Small intestine (tissue), 7 donors: ENCODE data around the gene QSOX1. TPM values are rescaled to one million over a fixed set of nuclear protein-coding genes. Genes with fewer than 3 reads are reported as not detected.

Source experiments
- DNase-seq, 2 donors: peaks; one replicate each; pipeline versions ENCODE4 v3.0.0 to v3.0.0-alpha.2; 2013
- FAIRE-seq: peaks from 2 replicates; lab custom pipeline; 2012; peaks lifted over from hg19 to GRCh38; lab: Jason Lieb, UNC
- H3K27ac ChIP-seq, 3 donors: one replicate each; pipeline ENCODE4 v1.5.1; 2013; ENCODE audit warnings: low read length in 2 of 3, mild to moderate bottlenecking in 2 of 3, control low read depth in 1 of 3, inconsistent platforms in 1 of 3, low read depth in 1 of 3, moderate library complexity in 1 of 3
- H3K27me3 ChIP-seq, 3 donors: one replicate each; pipeline ENCODE4 v1.6.1; 2013; ENCODE audit warnings: low read length in 3 of 3, inconsistent platforms in 1 of 3; ENCODE audit not compliant: control insufficient read depth in 3 of 3, insufficient read depth in 3 of 3
- H3K36me3 ChIP-seq, 3 donors: one replicate each; pipeline ENCODE4 v1.6.1; 2013; ENCODE audit warnings: low read length in 3 of 3, inconsistent platforms in 1 of 3, low read depth in 1 of 3, mild to moderate bottlenecking in 1 of 3, moderate library complexity in 1 of 3; ENCODE audit not compliant: control insufficient read depth in 3 of 3, insufficient read depth in 2 of 3
- H3K4me1 ChIP-seq, 3 donors: one replicate each; pipeline ENCODE4 v1.6.1; 2013; ENCODE audit warnings: low read length in 2 of 3, inconsistent platforms in 1 of 3, low read depth in 1 of 3, mild to moderate bottlenecking in 1 of 3, moderate library complexity in 1 of 3; ENCODE audit not compliant: control insufficient read depth in 3 of 3, insufficient read depth in 2 of 3
- H3K4me3 ChIP-seq, 3 donors: one replicate each; pipeline ENCODE4 v1.5.1; 2013; ENCODE audit warnings: low read length in 3 of 3, control low read depth in 1 of 3, inconsistent platforms in 1 of 3, low read depth in 1 of 3, mild to moderate bottlenecking in 1 of 3, moderate library complexity in 1 of 3
- H3K9me3 ChIP-seq, 2 donors: one replicate each; pipeline ENCODE4 v1.6.1; 2013; ENCODE audit warnings: low read depth in 1 of 2, low read length in 1 of 2; ENCODE audit not compliant: control insufficient read depth in 2 of 2, insufficient read depth in 1 of 2
- WGBS, 3 donors: extraction: QIAGEN DNeasy Blood & Tissue Kit; methylation state at CpG; one replicate each; pipeline ENCODE4 v1.1.7; 2013; 5-methylcytosine and 5-hydroxymethylcytosine counted together
- polyA plus RNA-seq, 4 donors: library from polyadenylated mRNA; stranded (reverse) in 3 of 4; unstranded in 1 of 4; fragments of 200-250 nt in 3 of 4; fragments of 120-200 nt in 1 of 4; gene quantifications; one replicate each; pipeline versions ENCODE4 v1.2.1 to v1.2.3, GENCODE V29; 2013
- donor health status: healthy with polysubstance abuse.
- donor health status: control.
- donor health status: control.
- donor health status: Bipolar disorder and iron deficiency.
- donor health status: healthy.

QSOX1 gene
- polyA plus RNA-seq, 4 donors, result 18.1 to 115 (median 42.9) TPM

DNA sequence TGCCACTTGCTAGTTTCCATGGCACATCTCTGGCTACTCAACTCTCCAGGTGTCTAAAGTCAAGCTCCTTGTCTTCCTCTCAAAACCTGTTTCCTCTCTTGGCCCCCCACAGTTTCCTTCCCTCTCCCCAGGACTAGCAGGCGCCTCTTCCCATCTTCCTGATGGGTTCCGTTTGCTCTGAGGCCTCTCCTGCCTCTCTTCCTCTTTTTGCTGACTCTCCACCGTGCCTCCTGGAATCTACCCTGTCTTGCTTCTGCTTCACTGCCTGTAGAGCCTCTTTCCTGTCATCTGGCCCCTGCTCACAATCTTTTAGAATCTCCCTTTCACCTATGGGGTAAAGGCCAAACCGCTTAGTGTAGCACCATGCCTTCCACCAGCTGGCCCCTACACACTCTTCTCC, 53.6 kb downstream of the QSOX1 start:
- 60 to 68% (median 63%) methylated on average over 4 of the region's 4 CpGs for WGBS, 3 donors
- FAIRE-seq, result no peak

DNA sequence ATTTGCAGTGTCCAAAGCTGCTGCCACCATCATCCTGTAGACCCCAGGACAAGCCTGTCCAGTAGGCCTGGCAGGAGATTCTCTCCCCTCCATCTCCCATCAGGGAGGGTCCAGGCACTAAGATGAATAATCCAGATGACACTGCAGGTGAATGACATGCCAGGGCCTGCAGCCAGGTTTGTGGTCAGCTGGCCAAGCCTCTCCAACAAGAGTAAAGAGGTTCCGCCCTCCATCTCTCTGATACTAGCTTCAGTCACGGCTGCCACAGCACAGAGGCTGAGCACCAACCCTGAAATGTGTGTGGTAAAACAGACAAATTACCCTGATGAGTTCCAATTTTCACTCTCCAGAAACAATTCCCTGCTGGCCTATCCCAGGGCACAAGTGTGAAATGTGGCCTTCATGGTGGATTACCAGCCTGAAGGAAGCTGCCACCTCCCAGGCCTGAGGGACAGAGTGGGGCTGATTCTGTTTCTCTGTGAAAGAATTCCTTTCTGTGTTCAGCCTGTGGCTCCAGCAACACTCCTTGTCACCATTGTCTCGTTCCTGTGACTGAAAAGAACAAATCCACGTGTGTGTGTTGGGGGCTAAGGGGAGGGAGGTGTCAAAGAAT, 55.4 kb downstream of the QSOX1 start:
- FAIRE-seq (no peak), DNase-seq (no peak)
- H3K36me3 ChIP-seq, result no peaks in the 10 kb centered on the region
- no peak overlapping the region for H3K4me3 ChIP-seq
- peaks cover 0 to 2% (median 0%) of the 10 kb centered on the region in 3 donors for H3K27me3 ChIP-seq
- H3K4me1 ChIP-seq, result no peaks in the 10 kb centered on the region
- 69 to 83% (median 78%) methylated on average over 4 of the region's 4 CpGs for WGBS, 3 donors
- no peaks in the 10 kb centered on the region for H3K9me3 ChIP-seq
- H3K27ac ChIP-seq, result no peak overlapping the region

More for the DNA sequence above, 53.6 kb downstream of the QSOX1 start:
- Histone ChIP-seq H3K27ac (no peak overlapping the region), H3K9me3 (no peaks in the 10 kb centered on the region), H3K36me3 (no peaks in the 10 kb centered on the region), H3K4me1 (no peaks in the 10 kb centered on the region), H3K27me3 (peaks cover 0 to 2% (median 0%) of the 10 kb centered on the region in 3 donors), H3K4me3 (no peak overlapping the region)
- DNase-seq, result no peak

GRCh38 chr1:180211156-180211859, 56.6 kb downstream of the QSOX1 start:
- DNase-seq, result no peak
- Histone ChIP-seq H3K27me3 (peaks cover 0 to 2% (median 0%) of the 10 kb centered on the region in 3 donors), H3K36me3 (no peaks in the 10 kb centered on the region), H3K27ac (no peak overlapping the region), H3K9me3 (no peaks in the 10 kb centered on the region), H3K4me1 (no peaks in the 10 kb centered on the region), H3K4me3 (no peak overlapping the region)
- 80 to 85% (median 82%) methylated on average over 11 to 12 of the region's 12 CpGs for WGBS, 3 donors
- no peak for FAIRE-seq

DNA sequence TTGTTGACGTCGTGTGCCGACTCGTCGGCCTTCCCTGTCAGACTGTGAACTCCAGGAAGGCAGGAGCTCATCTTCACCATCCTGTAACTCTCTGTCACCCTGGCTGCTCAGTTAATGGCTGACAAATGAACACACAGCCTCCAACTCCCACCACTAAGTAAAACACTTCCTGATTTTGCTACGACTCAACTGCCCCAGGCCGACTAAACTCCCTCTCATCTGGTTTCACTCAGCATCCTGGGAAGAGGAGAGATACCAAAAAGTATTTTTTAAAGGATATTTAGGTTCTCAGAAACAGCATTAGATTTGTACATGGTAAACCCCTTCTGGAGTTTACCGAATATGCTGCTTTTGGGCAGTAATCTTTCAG, 57.2 kb downstream of the QSOX1 start:
- Histone ChIP-seq H3K9me3 (no peaks in the 10 kb centered on the region), H3K4me3 (no peak overlapping the region), H3K4me1 (no peaks in the 10 kb centered on the region), H3K36me3 (no peaks in the 10 kb centered on the region), H3K27me3 (peaks cover 0 to 2% (median 0%) of the 10 kb centered on the region in 3 donors), H3K27ac (no peak overlapping the region)
- DNase-seq (no peak), FAIRE-seq (no peak)
- 76 to 87% (median 84%) methylated on average over 8 of the region's 8 CpGs for WGBS, 3 donors

DNA sequence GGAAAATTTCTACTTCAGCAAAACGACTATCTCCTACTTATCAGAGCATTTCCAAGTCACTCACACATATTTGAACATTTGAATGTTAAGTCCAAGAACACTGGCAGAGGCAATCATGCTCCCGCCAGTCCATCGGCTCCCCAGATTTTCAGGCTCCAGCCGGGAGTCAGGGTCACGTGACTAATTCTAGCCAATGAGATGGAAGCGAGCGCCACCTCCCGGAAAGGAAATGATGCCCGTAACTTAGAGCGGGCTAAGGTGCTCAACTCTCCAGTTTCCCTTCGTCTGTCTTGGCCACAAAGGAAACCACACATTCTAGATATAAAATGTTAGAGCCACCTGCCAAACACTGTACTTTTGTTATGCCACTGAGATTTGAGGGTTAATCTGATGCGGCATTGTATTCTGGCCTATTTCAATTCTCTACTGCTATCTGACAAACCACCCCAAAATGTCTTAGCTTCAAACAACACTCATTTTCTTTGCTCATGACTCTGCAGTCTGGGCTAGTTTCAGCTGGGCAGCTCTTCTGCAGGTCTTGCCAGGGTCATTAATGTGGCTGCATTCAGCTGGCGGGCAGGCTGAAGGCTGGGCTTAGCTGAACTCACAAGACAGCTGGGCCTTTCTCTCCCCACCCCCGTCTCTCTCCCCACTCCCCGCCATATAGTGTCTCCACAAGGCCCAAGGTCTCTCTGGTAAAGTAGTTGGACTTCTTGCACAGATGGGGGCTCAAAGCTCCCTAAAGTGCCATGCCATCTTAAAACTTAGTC, 58.9 kb downstream of the QSOX1 start:
- no peak overlapping the region for H3K27ac ChIP-seq
- DNase-seq (peak in 1 of 2 donors; percentile 34), FAIRE-seq (no peak)
- WGBS, 3 donors, result 64 to 80% (median 73%) methylated on average over 15 of the region's 15 CpGs
- H3K36me3 ChIP-seq, result no peaks in the 10 kb centered on the region
- no peaks in the 10 kb centered on the region for H3K9me3 ChIP-seq
- H3K4me3 ChIP-seq, result no peak overlapping the region
- H3K4me1 ChIP-seq, result no peaks in the 10 kb centered on the region
- peaks cover 0 to 2% (median 0%) of the 10 kb centered on the region in 3 donors for H3K27me3 ChIP-seq

DNA sequence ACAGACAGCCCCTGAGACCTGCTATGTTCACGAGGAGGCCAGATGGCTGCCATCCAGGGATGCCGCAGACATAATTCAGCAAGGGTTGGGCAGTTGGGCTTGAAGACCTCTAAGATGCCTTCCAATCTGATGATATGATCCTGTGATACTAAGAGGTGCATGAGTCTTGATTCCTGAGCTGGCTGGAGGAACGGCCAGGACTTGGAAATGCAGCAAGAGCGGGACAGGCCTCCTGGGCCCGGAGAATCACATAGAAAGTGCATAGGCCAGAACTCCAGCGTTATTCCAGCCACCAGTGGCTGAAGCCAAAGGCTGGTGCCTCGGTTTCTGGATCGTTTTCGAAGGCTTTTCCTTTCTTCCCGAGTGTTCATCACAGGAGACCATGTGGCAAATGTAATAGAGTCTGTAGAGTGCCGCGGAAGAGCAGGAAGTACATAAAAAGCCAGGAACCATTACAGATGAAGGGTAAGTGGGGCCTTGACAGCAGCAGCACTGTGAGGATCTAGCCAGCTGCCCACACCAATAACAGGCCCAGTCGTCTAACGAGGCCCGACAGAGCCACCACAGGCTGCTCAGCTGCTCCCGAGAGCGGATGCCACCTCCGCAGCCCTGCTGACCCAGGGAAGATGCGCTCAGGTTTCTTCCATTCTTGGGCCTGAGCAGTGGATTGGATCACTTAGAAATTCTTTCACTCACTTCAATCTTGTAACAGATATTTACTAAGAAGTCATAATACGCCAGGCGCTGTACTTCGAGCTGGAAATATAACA, 61.4 kb downstream of the QSOX1 start:
- no peaks in the 10 kb centered on the region for H3K9me3 ChIP-seq
- DNase-seq (no peak), FAIRE-seq (no peak)
- WGBS, 3 donors, result 91 to 93% (median 92%) methylated on average over 22 of the region's 22 CpGs
- H3K4me3 ChIP-seq, result no peak overlapping the region
- peaks cover 0 to 2% (median 2%) of the 10 kb centered on the region in 3 donors for H3K27me3 ChIP-seq
- H3K4me1 ChIP-seq, result no peaks in the 10 kb centered on the region
- no peaks in the 10 kb centered on the region for H3K36me3 ChIP-seq
- H3K27ac ChIP-seq, result no peak overlapping the region

- no peak for FAIRE-seq
- H3K27ac ChIP-seq, result no peak overlapping the region
- peaks cover 0 to 3% (median 2%) of the 10 kb centered on the region in 3 donors for H3K27me3 ChIP-seq
- H3K36me3 ChIP-seq, result no peaks in the 10 kb centered on the region
- DNase-seq, result no peak
- 75 to 86% (median 82%) methylated on average over 7 of the region's 7 CpGs for WGBS, 3 donors
- no peaks in the 10 kb centered on the region for H3K9me3 ChIP-seq
- no peaks in the 10 kb centered on the region for H3K4me1 ChIP-seq
- no peak overlapping the region for H3K4me3 ChIP-seq
Observed at GRCh38 chr1:180217006-180217405, 62.3 kb downstream of the QSOX1 start.
